GM12878 (cell line): Measurements from ENCODE around the gene PNPLA5.

ENCODE experiments used
- BRCA1 ChIP-seq: IDR thresholded peaks from 2 replicates; pipeline ENCODE4 v1.6.1; 2011; ENCODE audit warnings: low read depth, low read length, improper control_type of control experiment
- CTCF ChIP-seq, 3 experiments: IDR thresholded peaks in 2 of 3; conservative IDR thresholded peaks in 1 of 3; 2 replicates each; pipeline ENCODE4 v1.5.1; 2011; ENCODE audit warnings: low read depth in 3 of 3, low read length in 3 of 3, mild to moderate bottlenecking in 3 of 3, control low read depth in 2 of 3, moderate library complexity in 2 of 3, inconsistent platforms in 1 of 3, mixed read lengths in 1 of 3; ENCODE audit not compliant: control insufficient read depth in 2 of 3, insufficient read depth in 1 of 3; ENCODE audit errors: extremely low read depth in 1 of 3
- EP300 ChIP-seq, 2 experiments: fragments of 150-350 bp in 1 of 2; IDR thresholded peaks; 2 replicates each; pipeline ENCODE4 v1.6.1; 2011 to 2012; ENCODE audit warnings: low read depth in 2 of 2, low read length in 2 of 2, borderline replicate concordance in 1 of 2, improper control_type of control experiment in 1 of 2, inconsistent platforms in 1 of 2; ENCODE audit not compliant: control insufficient read depth in 1 of 2
- HDAC6 ChIP-seq: fragments of 200-600 bp; sonication (generic); IDR thresholded peaks from one replicate; pipeline ENCODE4 v1.8.0; 2017; ENCODE audit warnings: antibody characterized with exemption; ENCODE audit not compliant: unreplicated experiment
- HDGF ChIP-seq: fragments of 450-650 bp; IDR thresholded peaks from 2 replicates; pipeline ENCODE4 v1.6.1; 2016; ENCODE audit warnings: antibody characterized with exemption
- JUNB ChIP-seq: IDR thresholded peaks from 2 replicates; pipeline ENCODE4 v1.6.1; 2016; ENCODE audit warnings: antibody characterized with exemption, mild to moderate bottlenecking
- MXI1 ChIP-seq: fragments of 150-350 bp; IDR thresholded peaks from 2 replicates; pipeline ENCODE4 v1.6.1; 2011; ENCODE audit warnings: low read depth, mild to moderate bottlenecking, inconsistent platforms, low read length, improper control_type of control experiment
- MYC ChIP-seq: IDR thresholded peaks from 2 replicates; pipeline ENCODE4 v1.6.1; 2011; ENCODE audit warnings: mild to moderate bottlenecking, low read length, moderate library complexity, inconsistent platforms; ENCODE audit not compliant: insufficient read depth, insufficient replicate concordance, insufficient read length, severe bottlenecking
- POLR2A ChIP-seq: IDR thresholded peaks from 2 replicates; pipeline ENCODE4 v1.6.1; 2011; ENCODE audit warnings: low read depth, mild to moderate bottlenecking, low read length
- RB1 ChIP-seq: fragments of 450-650 bp; formaldehyde crosslinking; IDR thresholded peaks from 2 replicates; pipeline ENCODE4 v1.6.1; 2017; ENCODE audit warnings: mild to moderate bottlenecking, borderline replicate concordance
- RCOR1 ChIP-seq: conservative IDR thresholded peaks from 2 replicates; pipeline ENCODE4 v1.6.1; 2012; ENCODE audit warnings: low read depth, low read length, improper control_type of control experiment

GRCh38 chr22:43862074-43862881, 29.5 kb downstream of the PNPLA5 start, which contains the start of gene SULT4A1:
- no peak for TF ChIP-seq JUNB
- no peak for TF ChIP-seq POLR2A
- no peak for TF ChIP-seq CTCF (IDR thresholded peaks at IDR 0.05 in 2 of 3, conservative IDR thresholded peaks at IDR 0.05 in 1 of 3; ENCODE audit: control insufficient read depth in 2 of 3, extremely low read depth in 1 of 3, insufficient read depth in 1 of 3, low read depth in 3 of 3, low read length in 3 of 3)
- TF ChIP-seq HDGF: no peak
- TF ChIP-seq RCOR1: no peak
- no peak for TF ChIP-seq MYC
- TF ChIP-seq HDAC6: no peak
- TF ChIP-seq EP300 (IDR thresholded peaks at IDR 0.05; ENCODE audit: borderline replicate concordance in 1 of 2, control insufficient read depth in 1 of 2, low read depth in 2 of 2, low read length in 2 of 2): no peak
- TF ChIP-seq BRCA1: no peak
- no peak for TF ChIP-seq MXI1
- no peak for TF ChIP-seq RB1
